K562 (cell line): Measurements from ENCODE around the gene TAF5L.

ENCODE experiments used
- CEBPB ChIP-seq: fragments of 450-650 bp; IDR thresholded peaks from 2 replicates; pipeline ENCODE4 v1.6.1; 2016; ENCODE audit warnings: missing genetic modification characterization, missing compliant biosample characterization
- ZKSCAN3 ChIP-seq: fragments of 250-450 bp; sonication (Bioruptor Pico); IDR thresholded peaks from 2 replicates; pipeline ENCODE4 v1.4.0; 2020
- ZNF23 ChIP-seq: fragments of 250-450 bp; sonication (Bioruptor Pico); IDR thresholded peaks from 2 replicates; pipeline ENCODE4 v1.4.0; 2020; ENCODE audit warnings: mild to moderate bottlenecking

GRCh38 chr1:229643996-229644745 is 18.2 kb upstream of the TAF5L start:
- TF ChIP-seq ZNF23 (CRISPR knock-in tag): no peak
- TF ChIP-seq CEBPB (tag): no peak
- no peak for TF ChIP-seq ZKSCAN3 (CRISPR knock-in tag)
